SIG-M5 (cell line): Measurements from ENCODE around the gene RCL1.
"Not testable (repeated sequence)": the region's sequence is repeated elsewhere in the genome, so short reads cannot be mapped to it uniquely, and the experiment has no call there.

Experiments
- DNase-seq: peaks from one replicate; lab custom pipeline; 2025; lab: John Stamatoyannopoulos, UW

The RCL1 gene

GRCh38 chr9:4783191-4783590 lies 9.6 kb upstream of the RCL1 start:
- not testable (repeated sequence) for DNase-seq

- DNase-seq: no peak
Measured at GRCh38 chr9:4784403-4784802, 8.3 kb upstream of the RCL1 start.

DNA sequence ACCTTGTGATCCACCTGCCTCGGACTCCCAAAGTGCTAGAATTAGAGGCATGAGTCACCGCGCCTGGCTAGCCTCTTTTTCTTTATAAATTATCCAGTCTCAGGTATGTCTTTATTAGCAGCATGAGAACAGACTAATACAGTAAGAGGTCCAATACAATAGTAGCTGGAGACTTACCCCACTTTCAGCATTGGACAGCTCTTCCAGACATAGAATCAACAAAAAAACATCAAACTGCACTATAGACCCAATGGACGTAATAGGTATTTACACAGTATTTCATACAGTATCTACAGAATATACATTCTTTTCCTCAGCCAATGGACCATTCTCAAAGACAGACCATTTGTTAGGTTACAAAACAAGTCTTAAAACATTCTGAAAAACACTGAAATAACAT lies 6.1 kb upstream of the RCL1 start:
- no peak for DNase-seq

DNA sequence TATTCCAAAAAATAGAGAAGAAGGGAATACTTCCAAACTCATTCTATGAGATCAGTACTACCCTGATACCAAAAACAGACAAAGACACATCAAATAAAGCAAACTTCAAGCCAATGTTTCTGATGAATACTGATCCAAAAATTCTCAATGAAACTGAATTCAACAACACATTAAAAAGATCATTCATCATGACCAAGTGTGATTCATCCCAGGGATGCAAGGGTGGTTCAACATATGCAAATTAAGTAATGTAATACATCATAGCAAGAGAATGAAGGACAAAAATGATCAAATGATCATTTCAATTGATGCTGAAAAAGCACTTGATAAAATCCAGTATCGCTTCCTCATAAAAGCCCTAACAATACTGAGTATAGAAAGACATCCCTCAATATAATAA lies 4.9 kb upstream of the RCL1 start:
- DNase-seq: no peak

- DNase-seq: no peak
Measured at GRCh38 chr9:4788703-4789102, 4.0 kb upstream of the RCL1 start.

GRCh38 chr9:4792054-4792571 lies 631 bp upstream of the RCL1 start:
- no peak for DNase-seq

DNA sequence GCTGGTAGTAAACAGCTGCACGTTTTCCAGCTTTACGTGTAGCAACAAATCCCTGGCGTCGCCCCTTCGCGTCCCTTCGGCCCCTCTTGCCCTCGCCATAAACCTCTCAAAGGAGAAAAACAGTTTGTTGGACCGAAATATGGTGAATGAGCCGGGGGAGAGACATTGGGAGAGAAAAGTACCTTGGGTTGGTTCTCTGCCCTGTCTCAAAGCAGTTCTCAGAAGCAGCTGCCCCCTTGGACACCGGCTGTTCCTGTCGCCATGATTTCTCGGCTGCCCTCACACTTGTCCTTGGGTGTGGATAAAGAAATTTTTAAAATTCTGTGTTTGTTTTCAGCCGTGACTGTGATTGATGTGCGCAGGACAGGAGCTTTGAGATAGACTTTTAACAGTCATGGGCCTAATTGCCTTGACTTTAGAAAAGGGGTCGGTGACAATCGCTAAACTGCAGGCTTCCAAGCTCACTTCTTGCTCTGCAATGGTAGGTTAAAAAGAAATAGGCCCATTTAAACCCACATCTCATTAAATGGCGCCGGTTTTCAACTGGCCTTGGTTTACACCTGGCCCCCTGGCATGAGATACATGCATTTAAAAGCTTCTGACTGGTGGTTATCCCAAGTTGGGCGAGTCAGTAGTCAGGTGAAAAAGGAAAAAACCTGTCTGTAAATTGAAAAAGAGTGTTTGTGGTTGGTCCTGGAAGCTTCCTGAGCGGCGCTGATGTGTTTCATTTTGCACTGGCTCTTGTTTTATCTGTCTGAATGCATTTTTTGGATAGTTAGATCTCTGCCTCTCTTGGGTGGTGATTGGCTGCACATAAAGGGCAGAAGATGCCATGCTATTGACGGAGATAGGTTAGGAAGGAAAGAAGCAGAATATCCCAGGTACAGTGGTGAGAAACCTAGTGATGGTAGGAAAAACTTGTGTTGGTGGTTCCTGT lies 983 bp downstream of the RCL1 start:
- no peak for DNase-seq

- DNase-seq: no peak
Measured at GRCh38 chr9:4794691-4795090, 1.9 kb downstream of the RCL1 start.

DNA sequence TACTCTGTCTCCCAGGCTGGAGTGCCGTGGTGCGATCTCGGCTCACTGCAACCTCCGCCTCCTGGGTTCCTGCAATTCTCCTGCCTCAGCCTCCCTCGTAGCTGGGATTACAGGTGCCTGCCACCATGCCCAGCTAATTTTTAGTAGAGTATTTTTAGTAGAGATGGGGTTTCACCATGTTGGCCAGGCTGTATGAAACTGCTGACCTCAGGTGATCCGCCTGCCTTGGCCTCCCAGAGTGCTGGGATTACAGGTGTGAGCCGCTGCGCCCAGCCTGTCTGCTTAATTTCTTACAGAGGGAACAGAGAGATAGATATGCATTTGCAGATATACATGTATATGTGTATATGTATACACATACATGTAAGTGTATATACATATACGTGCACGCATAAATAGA lies 2.4 kb downstream of the RCL1 start:
- DNase-seq: not testable (repeated sequence)

DNA sequence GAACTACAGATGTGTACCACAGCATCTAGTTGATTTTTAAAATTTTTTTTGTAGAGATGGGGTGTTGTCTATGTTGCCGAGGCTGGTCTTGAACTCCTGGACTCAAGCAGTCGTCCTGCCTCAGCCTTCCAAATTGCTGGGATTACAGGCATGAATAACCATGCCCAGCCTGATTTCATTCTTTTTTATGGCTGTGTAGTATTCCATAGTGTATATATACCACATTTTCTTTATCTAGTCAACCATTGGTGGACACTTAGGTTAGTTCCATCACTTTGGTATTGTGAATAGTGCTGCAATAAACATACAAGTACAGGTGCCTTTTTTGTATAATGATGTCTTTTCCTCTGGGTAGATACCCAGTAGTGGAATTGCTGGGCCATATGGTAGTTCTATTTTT lies 3.8 kb downstream of the RCL1 start:
- DNase-seq: no peak

- DNase-seq: no peak
Measured at GRCh38 chr9:4796988-4797853, 4.5 kb downstream of the RCL1 start.

- no peak for DNase-seq
Measured at GRCh38 chr9:4797854-4798150, 5.1 kb downstream of the RCL1 start.

DNA sequence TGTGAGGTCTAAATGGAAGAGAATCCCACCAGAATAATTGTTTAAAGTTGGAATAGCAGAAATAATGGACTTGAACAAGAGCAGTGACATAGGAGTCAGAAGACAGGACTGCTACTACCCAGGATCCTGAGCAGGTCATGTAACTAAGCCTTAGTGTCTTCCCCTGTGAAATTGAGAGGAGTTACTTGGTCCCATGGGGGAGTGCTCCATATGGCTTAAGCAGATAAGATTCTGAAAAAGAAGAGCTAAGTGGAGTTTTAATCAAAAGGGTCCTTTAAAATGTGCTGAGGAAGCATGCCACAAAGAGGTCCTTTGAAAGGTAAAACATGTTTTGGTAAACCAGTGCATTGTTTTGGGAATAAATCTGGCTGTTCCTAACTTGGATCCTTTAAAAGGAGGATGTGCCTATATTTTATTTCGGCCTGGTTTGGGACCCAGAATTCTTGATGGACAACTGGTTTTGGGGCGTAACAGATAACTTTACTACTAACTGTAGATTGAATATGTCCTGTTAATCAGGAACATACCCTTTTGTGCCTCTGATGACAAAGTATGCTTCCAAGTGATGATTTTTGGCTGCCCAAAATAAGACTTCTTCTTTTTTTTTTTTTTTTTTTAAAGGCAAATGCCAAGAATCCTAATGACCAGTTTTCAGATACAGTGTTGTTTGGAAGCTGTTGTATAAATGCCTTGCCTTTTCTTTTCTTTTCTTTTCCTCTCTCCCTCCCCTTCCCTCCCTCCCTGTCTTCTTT lies 5.7 kb downstream of the RCL1 start:
- DNase-seq: no peak

DNA sequence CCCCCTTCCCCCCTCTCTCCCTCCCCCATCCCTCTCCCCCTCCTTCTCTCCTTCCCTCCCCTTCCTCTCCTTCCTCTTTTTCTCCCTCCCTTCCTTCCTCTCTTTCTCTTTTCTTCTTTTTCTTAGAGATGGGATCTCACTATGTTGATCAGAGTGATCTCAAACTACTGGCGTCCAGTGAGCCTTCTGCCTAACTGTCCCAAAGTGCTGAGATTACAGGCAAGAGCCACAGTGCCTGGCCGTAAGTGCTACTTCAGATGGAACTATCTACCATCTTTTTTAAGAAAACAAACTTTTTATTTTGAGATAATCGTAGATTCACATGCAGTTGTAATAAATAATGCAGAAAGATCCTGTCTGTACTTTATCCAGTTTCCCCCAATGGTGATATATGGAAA lies 6.3 kb downstream of the RCL1 start:
- DNase-seq: no peak

- DNase-seq: no peak
Measured at GRCh38 chr9:4799775-4800174, 7.0 kb downstream of the RCL1 start.

DNA sequence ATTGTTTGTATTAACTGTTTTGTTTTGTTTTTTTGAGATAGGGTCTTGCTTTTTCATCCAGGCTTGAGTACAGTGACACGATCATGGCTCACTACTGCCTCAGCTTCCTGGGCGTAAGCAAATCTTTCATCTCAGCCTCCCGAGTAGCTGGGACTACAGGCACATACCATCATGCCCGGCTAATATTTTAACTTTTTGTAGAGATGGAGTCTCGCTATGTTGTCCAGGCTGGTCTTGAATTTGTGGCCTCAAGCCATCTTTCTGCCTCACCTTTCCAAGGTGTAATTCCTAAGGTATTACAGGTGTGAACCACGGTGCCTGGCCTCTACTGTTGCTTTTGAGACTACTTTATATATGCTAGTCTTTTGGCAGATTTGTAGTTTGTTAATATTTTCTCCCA lies 8.4 kb downstream of the RCL1 start:
- DNase-seq: no peak

- no peak for DNase-seq
Measured at GRCh38 chr9:4803670-4804530, 11.2 kb downstream of the RCL1 start.

DNA sequence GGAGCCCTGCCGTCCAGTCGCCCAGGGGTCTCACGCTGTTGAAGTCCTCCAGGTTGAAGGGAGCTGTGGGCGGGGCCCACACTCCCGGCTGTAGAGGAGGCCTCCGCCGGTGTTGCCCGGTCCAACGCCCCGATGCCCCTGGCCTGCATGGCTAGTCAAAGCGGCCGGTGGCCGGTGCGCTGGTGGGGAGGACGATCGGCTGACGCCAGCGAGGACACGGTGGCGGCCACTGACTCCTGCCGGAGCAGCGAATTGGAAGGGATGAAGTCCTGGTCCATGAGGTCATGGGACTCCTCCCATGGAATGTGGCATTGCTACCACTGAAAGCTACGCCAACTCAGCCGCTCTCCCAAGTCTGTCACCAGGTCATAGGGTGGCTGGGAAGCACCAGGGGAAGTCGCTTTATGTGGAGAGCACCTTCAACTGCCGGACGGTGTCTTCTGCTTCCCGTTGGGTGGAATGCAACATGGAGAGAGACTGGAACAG lies 11.8 kb downstream of the RCL1 start:
- no peak for DNase-seq

DNA sequence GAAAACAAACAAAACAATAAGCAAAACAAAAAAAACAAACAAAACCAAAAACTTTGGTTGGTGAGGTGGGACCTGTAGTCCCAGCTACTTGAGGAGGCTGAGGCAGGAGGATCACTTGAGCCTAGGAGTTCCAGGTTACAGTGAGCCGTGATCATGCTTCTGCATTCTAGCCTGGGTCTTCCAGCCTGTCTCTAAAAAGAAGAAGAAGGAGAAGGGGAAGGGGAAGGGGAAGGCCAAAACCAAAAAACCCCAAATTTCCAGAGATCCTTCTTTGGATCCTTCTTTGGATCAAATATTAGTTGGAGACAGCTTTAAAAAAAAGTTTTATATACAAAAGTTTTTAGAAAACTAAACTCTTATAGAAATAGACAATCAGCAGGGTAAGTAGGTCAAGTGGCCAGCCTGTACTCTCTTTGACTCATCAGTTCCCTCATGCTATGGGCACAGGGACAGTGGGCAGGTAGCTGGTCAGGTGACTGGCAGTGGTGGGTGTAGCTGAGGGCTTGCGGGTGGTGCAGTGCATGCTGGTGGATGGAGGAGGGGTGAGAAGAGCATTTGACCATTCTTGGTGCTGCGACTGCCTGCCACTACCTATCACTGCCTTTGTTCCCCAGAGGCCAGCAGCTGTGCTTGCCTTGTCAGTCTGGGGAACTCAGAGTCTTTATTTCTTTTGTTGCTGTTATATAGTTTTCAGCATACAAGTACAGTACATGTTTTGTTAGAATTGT lies 12.6 kb downstream of the RCL1 start:
- no peak for DNase-seq

DNA sequence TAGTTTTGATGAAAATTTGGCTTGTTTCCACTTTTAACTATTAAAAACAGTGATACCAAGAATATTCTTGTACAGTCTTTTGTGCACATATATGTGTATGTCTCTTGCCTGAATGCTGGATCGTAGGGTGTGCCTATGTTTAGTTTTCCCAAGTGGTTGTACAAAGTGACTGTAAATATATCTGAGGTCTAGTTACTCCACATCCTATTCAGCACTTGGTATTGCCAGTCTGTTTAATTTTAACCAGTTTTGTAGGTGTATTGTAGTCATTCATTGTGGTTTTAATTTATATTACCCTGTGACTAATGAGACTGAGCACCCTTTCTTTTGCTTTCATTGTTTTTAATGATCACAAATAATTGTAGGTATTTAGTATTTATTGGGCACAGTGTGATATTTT lies 17.8 kb downstream of the RCL1 start:
- DNase-seq: no peak

DNA sequence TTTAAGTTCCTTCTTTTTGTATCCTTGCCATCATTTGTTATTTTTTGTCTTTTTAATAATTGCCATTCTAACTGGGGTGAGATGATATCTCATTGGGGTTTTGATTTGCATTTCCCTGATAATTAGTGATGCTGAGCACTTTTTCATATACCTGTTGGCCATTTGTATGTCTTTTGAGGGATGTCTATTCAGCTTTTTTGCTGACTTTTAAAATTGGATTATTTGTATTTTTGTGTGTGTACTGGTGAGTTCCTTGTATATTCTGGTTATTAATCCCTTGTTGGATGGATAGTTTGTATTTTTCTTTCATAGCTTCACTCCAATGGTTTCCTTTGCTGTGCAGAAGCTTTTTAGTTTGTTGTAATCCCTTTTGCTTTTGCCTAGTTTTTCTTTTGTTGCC lies 19.1 kb downstream of the RCL1 start:
- no peak for DNase-seq
